Peyer's patch (tissue), 4 donors: Measurements from ENCODE around the gene TMEM237. TPM values are rescaled to one million over a fixed set of nuclear protein-coding genes. Genes with fewer than 3 reads are reported as not detected.

Experiments
- DNase-seq, 3 donors: peaks; one replicate each; pipeline ENCODE4 v3.0.0-alpha.2; 2017 to 2019
- H3K27ac ChIP-seq, 4 donors: fragments of 200-600 bp; sonication (generic); one replicate each; pipeline ENCODE4 v1.5.1; 2016 to 2019
- H3K27me3 ChIP-seq, 2 donors: fragments of 200-600 bp; sonication (generic); one replicate each; pipeline ENCODE4 v1.5.1; 2019
- H3K36me3 ChIP-seq, 3 donors: fragments of 200-600 bp; sonication (generic); one replicate each; pipeline ENCODE4 v1.5.1; 2016 to 2019
- H3K4me1 ChIP-seq, 4 donors: fragments of 200-600 bp; sonication (generic); one replicate each; pipeline ENCODE4 v1.5.1; 2016 to 2019
- H3K4me3 ChIP-seq, 4 donors: fragments of 200-600 bp; sonication (generic); 1 replicate in 3 of 4; 2 replicates in 1 of 4; pipeline ENCODE4 v1.5.1; 2016 to 2019; ENCODE audit warnings: mild to moderate bottlenecking in 1 of 4
- H3K9me3 ChIP-seq, 4 donors: fragments of 200-600 bp; sonication (generic); one replicate each; pipeline ENCODE4 v1.5.1; 2016 to 2019; ENCODE audit warnings: mild to moderate bottlenecking in 1 of 4
- POLR2A ChIP-seq, 2 donors: fragments of 450-650 bp; IDR thresholded peaks; one replicate each; pipeline ENCODE4 v1.5.1; 2017; ENCODE audit warnings: antibody characterized with exemption in 2 of 2, mild to moderate bottlenecking in 2 of 2, moderate library complexity in 2 of 2
- total RNA-seq, 4 donors: library from RNA; depleted of rRNA; stranded (reverse); fragments of >200 nt; gene quantifications; one replicate each; pipeline ENCODE4 v1.1.0, GENCODE V29; 2016
- TF ChIP-seq, protein P1 (sequence below), 6 experiments: fragments of 450-650 bp in 4 of 6; fragments of 200-600 bp in 2 of 6; sonication (generic) in 1 of 6; IDR thresholded peaks; one replicate each; pipeline ENCODE4 v1.5.1; 2017 to 2019; ENCODE audit warnings: antibody characterized with exemption in 6 of 6, mild to moderate bottlenecking in 3 of 6, moderate library complexity in 1 of 6

TMEM237 gene
- total RNA-seq, 4 donors from 2014 or later: 2.7 to 13.2 (median 6.0) TPM

DNA sequence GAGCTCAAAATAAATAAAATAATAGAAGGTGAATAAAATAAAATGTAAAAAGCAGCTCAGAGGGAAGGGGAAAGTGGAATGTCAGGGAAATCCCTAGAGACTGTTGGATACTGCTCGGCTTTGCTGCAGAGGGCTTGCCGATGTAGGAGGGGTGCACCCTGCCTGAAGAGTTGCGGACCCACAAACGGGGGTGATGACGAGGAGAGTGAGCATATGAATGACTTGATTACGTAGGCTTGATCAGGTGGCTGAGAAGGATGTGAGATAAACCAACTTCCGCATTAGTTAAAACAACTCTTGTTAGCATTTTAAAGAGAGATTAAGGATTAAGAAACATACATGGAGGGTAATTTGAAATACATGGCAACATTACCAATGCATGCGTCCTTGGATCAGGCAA lies 21.0 kb upstream of the TMEM237 start:
- no peaks in the 10 kb centered on the region for H3K27me3 ChIP-seq
- no peaks in the 10 kb centered on the region for H3K4me1 ChIP-seq
- no peak overlapping the region for H3K4me3 ChIP-seq
- TF ChIP-seq, protein P1, sequence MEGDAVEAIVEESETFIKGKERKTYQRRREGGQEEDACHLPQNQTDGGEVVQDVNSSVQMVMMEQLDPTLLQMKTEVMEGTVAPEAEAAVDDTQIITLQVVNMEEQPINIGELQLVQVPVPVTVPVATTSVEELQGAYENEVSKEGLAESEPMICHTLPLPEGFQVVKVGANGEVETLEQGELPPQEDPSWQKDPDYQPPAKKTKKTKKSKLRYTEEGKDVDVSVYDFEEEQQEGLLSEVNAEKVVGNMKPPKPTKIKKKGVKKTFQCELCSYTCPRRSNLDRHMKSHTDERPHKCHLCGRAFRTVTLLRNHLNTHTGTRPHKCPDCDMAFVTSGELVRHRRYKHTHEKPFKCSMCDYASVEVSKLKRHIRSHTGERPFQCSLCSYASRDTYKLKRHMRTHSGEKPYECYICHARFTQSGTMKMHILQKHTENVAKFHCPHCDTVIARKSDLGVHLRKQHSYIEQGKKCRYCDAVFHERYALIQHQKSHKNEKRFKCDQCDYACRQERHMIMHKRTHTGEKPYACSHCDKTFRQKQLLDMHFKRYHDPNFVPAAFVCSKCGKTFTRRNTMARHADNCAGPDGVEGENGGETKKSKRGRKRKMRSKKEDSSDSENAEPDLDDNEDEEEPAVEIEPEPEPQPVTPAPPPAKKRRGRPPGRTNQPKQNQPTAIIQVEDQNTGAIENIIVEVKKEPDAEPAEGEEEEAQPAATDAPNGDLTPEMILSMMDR (IDR thresholded peaks at IDR 0.05): no peak
- no peak for TF ChIP-seq POLR2A (IDR thresholded peaks at IDR 0.05)
- no peaks in the 10 kb centered on the region for H3K36me3 ChIP-seq
- H3K27ac ChIP-seq: no peak overlapping the region
- no peaks in the 10 kb centered on the region for H3K9me3 ChIP-seq
- no peak for DNase-seq

GRCh38 chr2:201661366-201661765 lies 18.1 kb upstream of the TMEM237 start:
- H3K4me3 ChIP-seq: no peak overlapping the region
- H3K27ac ChIP-seq: no peak overlapping the region
- H3K9me3 ChIP-seq: no peaks in the 10 kb centered on the region
- H3K4me1 ChIP-seq: no peaks in the 10 kb centered on the region
- TF ChIP-seq POLR2A (IDR thresholded peaks at IDR 0.05): no peak
- TF ChIP-seq, protein P1 (IDR thresholded peaks at IDR 0.05): no peak
- no peaks in the 10 kb centered on the region for H3K27me3 ChIP-seq
- no peaks in the 10 kb centered on the region for H3K36me3 ChIP-seq
- no peak for DNase-seq

GRCh38 chr2:201660293-201660895 lies 17.1 kb upstream of the TMEM237 start:
- DNase-seq: no peak
- Histone ChIP-seq H3K4me3 (no peak overlapping the region), H3K27me3 (no peaks in the 10 kb centered on the region), H3K36me3 (no peaks in the 10 kb centered on the region), H3K27ac (no peak overlapping the region), H3K9me3 (no peaks in the 10 kb centered on the region), H3K4me1 (no peaks in the 10 kb centered on the region)
- TF ChIP-seq, protein P1 (IDR thresholded peaks at IDR 0.05): no peak
- no peak for TF ChIP-seq POLR2A (IDR thresholded peaks at IDR 0.05)

GRCh38 chr2:201656740-201657139 lies 13.4 kb upstream of the TMEM237 start:
- TF ChIP-seq, protein P1 (IDR thresholded peaks at IDR 0.05): no peak
- TF ChIP-seq POLR2A (IDR thresholded peaks at IDR 0.05): no peak
- no peaks in the 10 kb centered on the region for H3K4me1 ChIP-seq
- H3K27me3 ChIP-seq: no peaks in the 10 kb centered on the region
- no peaks in the 10 kb centered on the region for H3K9me3 ChIP-seq
- no peaks in the 10 kb centered on the region for H3K36me3 ChIP-seq
- no peak overlapping the region for H3K27ac ChIP-seq
- no peak overlapping the region for H3K4me3 ChIP-seq
- DNase-seq: no peak

DNA sequence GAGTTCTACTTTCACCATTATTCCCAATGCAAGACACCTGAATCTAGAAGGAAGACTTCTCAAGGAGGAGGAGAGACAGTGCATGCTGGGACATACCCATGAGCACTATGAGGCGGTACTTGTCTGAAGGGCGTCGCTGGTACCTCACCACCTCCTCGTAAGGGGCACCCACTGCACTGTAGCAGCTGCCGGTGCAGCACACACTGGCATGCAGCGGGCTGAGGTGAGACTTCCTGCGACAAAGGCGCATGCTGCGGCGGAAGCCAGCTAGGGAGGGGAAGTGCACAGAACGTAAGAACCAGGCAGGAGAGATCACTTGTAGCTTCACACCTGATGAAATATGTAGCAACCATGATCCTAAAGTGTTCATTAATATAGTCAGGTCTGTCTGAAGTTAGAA lies 12.8 kb upstream of the TMEM237 start:
- DNase-seq: no peak
- no peaks in the 10 kb centered on the region for H3K4me1 ChIP-seq
- H3K27ac ChIP-seq: no peak overlapping the region
- TF ChIP-seq POLR2A (IDR thresholded peaks at IDR 0.05): no peak
- TF ChIP-seq, protein P1 (IDR thresholded peaks at IDR 0.05): no peak
- H3K9me3 ChIP-seq: no peaks in the 10 kb centered on the region
- H3K36me3 ChIP-seq: no peaks in the 10 kb centered on the region
- no peak overlapping the region for H3K4me3 ChIP-seq
- H3K27me3 ChIP-seq: no peaks in the 10 kb centered on the region
